Measurements from ENCODE around the gene P4HA2. TPM values are rescaled to one million over a fixed set of nuclear protein-coding genes. Genes with fewer than 3 reads are reported as not detected.

The P4HA2 gene
- total and polyA plus RNA-seq, 2 of the 8 experiments (the other 6 are each of a cell fraction or from before 2014, with no cell fraction given), result 7.4 to 9.3 TPM

GRCh38 chr5:132218321-132218720, 9.3 kb downstream of the P4HA2 start:
- Histone ChIP-seq H3K4me1 (replicated peaks in 1 of 4; ENCODE audit: control insufficient read depth in 3 of 4, insufficient read depth in 4 of 4, low read length in 3 of 4) (no peaks in the 10 kb centered on the region), H3K79me1 (ENCODE audit: low read depth, low read length) (no peaks in the 10 kb centered on the region; the same call in 1 of the 2 replicates), H3K4ac (replicated peaks; ENCODE audit: insufficient read length, low read depth, low read length) (no peak overlapping the region), H4K91ac (replicated peaks; ENCODE audit: insufficient read length, low read length) (no peak overlapping the region), H3K23ac (ENCODE audit: insufficient read length) (no peak overlapping the region), H3K56ac (replicated peaks; ENCODE audit: insufficient read length, low read depth, low read length) (no peak overlapping the region), H3K4me3 (ENCODE audit: extremely low read depth in 1 of 4, insufficient read depth in 2 of 4, low read depth in 3 of 4, low read length in 4 of 4) (no peak overlapping the region), H3K23me2 (ENCODE audit: low read depth, low read length) (no peaks in the 10 kb centered on the region), H3K9ac (replicated peaks in 1 of 4; ENCODE audit: extremely low read depth in 1 of 4, low read depth in 3 of 4, low read length in 3 of 4) (no peak overlapping the region), H3K27me3 (replicated peaks in 1 of 4; ENCODE audit: control insufficient read depth in 3 of 4, extremely low read depth in 1 of 4, insufficient read depth in 3 of 4, low read length in 3 of 4) (no peaks in the 10 kb centered on the region), H2BK120ac (replicated peaks; ENCODE audit: low read depth, low read length) (no peak overlapping the region), H3K9me3 (ENCODE audit: insufficient read depth in 2 of 2, low read depth in 1 of 2, low read length in 1 of 2) (no peaks in the 10 kb centered on the region), H3K4me2 (ENCODE audit: insufficient read depth in 1 of 2, low read depth in 2 of 2, low read length in 2 of 2) (no peak overlapping the region), H3K18ac (ENCODE audit: extremely low read depth, low read length) (no peak overlapping the region), H3K27ac (ENCODE audit: low read depth, low read length) (no peak overlapping the region), H2BK20ac (ENCODE audit: low read length) (no peak overlapping the region), H4K8ac (ENCODE audit: extremely low read depth, insufficient read depth, low read length) (no peak overlapping the region), H3K14ac (ENCODE audit: insufficient read length) (no peak overlapping the region), H4K20me1 (replicated peaks in 1 of 2; ENCODE audit: control insufficient read depth in 1 of 2, insufficient read depth in 2 of 2, low read length in 2 of 2) (peaks cover 0 to 2% of the 10 kb centered on the region in 2 experiments), H3K36me3 (ENCODE audit: control insufficient read depth in 2 of 4, insufficient read depth in 4 of 4, low read length in 3 of 4) (no peaks in the 10 kb centered on the region), H2AK5ac (ENCODE audit: low read depth, low read length) (no peak overlapping the region), H3K79me2 (ENCODE audit: control insufficient read depth in 1 of 2, insufficient read depth in 2 of 2, low read length in 2 of 2) (no peaks in the 10 kb centered on the region), H2AFZ (ENCODE audit: low read length) (no peak overlapping the region), H2BK12ac (ENCODE audit: low read depth, low read length) (no peak overlapping the region), H2BK5ac (ENCODE audit: low read depth, low read length) (no peak overlapping the region), H4K5ac (ENCODE audit: insufficient read length, low read depth, low read length) (no peak overlapping the region), H2BK15ac (ENCODE audit: low read length) (no peak overlapping the region)
- POLR2A ChIA-PET (ENCODE audit: partially characterized antibody), result no interaction called here
- CTCF ChIA-PET (ENCODE audit: partially characterized antibody), result interaction anchor here (1.2 to 5.9 kb wide), 3 partner anchors 9 to 19 kb away, joined by 3 to 29 read pairs (median 3); no protein-coding TSS in a partner anchor
- FAIRE-seq (no peak), DNase-seq (ENCODE audit: low read depth in 1 of 2, low spot score in 2 of 2) (no peak)
- TF ChIP-seq ZNF274 (IDR thresholded peaks at IDR 0.05; ENCODE audit: borderline replicate concordance, extremely low read depth, low read length) (no peak), E2F6 (IDR thresholded peaks at IDR 0.05) (no peak), CHD2 (IDR thresholded peaks at IDR 0.05; ENCODE audit: low read length) (no peak), SP2 (IDR thresholded peaks at IDR 0.05; ENCODE audit: low read length) (no peak), ASH2L (IDR thresholded peaks at IDR 0.05; ENCODE audit: low read length) (no peak), CHD1 (IDR thresholded peaks at IDR 0.05; ENCODE audit: low read depth, low read length) (no peak)
- 80% methylated on average over 4 of the region's 4 CpGs; no CpG with 5 or more reads in 1 of the 2 experiments for WGBS, 2 experiments (ENCODE audit: extremely low coverage in 1 of 2, insufficient coverage in 1 of 2, insufficient read length in 1 of 2, insufficient replicate concordance in 2 of 2, low coverage in 1 of 2, low lambda C conversion rate in 2 of 2, missing lambda C conversion rate in 1 of 2)

Measured in H1 (cell line).